HG03342 (cell line): ENCODE results near the gene GCC1.

Source experiments
- ATAC-seq: cut with Tn5 transposase; IDR thresholded peaks from one replicate; pipeline ENCODE4 v1.9.1; 2021; ENCODE audit warnings: mild to moderate bottlenecking, moderate library complexity; ENCODE audit not compliant: unreplicated experiment

The GCC1 gene, protein sequence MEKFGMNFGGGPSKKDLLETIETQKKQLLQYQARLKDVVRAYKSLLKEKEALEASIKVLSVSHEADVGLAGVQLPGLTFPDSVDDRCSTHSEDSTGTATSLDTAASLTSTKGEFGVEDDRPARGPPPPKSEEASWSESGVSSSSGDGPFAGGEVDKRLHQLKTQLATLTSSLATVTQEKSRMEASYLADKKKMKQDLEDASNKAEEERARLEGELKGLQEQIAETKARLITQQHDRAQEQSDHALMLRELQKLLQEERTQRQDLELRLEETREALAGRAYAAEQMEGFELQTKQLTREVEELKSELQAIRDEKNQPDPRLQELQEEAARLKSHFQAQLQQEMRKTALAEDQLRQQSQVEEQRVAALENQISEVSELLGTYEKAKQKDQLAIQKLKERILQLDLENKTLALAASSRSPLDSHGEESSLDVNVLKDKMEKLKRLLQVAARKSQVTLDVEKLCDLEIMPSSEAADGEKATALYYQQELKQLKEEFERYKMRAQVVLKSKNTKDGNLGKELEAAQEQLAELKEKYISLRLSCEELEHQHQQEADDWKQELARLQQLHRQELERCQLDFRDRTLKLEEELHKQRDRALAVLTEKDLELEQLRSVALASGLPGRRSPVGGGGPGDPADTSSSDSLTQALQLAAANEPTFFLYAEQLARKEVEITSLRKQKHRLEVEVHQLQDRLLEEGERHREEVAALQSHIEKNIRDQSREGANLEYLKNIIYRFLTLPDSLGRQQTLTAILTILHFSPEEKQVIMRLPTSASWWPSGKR

DNA sequence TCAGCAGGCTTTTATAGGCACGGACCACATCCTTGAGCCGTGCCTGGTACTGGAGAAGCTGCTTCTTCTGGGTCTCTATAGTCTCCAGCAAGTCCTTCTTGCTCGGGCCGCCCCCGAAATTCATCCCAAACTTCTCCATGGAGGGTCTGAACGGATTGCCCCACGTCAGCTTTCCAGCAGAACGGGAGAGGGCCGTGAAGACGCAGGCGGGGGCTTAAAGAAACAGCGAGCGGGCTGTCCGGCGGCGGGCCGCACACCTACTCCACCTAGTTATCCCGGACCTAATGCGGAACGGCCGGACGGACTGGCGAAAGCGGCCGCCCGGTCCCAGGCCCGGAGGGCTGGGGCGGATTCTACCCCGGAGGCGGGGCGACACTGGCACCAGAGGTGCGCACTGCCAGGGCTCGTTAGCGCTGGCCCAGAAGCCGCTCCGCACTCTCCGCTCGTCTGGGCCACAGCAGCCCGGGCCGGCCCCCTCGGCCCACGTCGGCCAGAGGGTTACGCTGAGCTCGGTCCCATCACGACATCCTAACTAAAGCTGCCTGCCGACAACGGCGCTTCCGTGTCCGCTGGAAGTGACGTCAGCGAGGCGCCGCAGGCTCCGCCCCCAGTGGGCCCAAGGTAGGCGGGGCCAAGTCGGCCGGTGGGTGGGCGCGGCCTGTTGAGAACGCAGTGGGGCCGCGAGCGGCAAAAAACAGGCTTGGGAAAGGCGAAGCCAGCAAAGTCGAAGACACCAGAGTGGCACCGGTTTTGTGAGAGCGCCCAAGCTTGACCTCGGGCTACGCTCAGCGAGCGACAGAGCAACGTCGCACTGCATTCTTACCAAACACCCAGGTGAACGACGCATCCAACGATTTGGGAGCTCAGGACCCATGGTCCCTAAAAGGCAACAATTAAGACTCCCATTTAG is at the start of gene GCC1:
TSS of gene GCC1 (minus strand) at position 553 of the 910 bp plus-strand sequence. CDS start at position 139, 414 bp downstream.
- peak; percentile 85 for ATAC-seq

DNA sequence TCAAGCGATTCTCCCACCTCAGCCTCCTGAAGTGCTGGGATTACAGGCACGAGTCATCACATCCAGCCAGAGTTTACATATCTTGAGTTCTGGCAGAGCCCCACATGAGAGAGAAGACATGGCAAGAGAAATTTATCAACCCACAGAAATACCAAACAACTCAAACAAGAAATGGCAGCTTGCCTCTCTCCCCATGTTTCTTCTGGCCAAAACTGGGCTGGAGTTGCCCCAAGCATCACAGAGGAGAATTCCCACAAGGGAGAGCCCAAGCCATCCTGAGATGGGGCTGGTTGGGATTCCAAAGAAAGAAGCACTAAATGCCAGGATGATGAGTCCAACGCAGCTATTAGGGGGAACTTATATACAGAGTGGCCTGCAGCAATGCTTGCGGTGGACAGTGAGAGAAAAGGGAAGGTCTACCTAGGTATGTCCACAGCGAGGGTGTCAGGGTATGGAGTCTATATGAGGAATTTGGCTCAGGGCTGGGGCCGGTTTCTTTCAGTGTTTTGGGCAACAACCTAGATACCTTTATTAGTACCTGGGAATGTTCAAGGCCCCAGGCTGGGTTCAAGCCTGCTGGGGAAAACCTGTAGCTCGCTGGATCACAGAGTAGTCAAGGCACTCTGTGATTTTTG is 47.0 kb upstream of the GCC1 start:
- no peak for ATAC-seq

DNA sequence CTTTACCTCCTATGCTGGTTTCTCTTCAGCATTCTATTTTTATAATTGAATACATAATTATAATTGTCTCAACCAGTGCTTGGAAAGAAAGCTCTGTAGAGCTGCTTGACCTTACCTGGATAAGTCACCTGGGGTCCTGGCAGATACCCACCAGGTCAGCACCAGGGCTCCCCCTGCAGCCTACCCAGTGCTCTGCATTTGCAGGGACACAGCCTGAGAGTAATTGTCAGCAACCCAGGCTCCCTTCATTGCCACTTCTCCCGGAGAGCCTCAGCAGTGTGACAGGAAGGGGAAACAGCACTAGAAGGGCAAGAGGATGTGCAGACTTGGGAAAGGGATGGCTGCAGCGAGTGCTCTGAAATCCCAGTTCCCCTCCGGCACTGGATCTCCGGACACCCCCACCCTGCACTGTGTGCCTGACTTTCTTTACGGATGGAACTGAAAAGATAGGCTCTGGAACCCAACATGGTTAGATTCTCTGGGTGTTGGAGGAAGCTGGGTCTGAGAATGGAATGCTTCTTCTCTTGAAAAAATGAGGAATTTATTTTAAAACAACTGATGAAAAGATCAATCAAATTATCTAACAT is 44.0 kb upstream of the GCC1 start:
- ATAC-seq, result peak; percentile 91

DNA sequence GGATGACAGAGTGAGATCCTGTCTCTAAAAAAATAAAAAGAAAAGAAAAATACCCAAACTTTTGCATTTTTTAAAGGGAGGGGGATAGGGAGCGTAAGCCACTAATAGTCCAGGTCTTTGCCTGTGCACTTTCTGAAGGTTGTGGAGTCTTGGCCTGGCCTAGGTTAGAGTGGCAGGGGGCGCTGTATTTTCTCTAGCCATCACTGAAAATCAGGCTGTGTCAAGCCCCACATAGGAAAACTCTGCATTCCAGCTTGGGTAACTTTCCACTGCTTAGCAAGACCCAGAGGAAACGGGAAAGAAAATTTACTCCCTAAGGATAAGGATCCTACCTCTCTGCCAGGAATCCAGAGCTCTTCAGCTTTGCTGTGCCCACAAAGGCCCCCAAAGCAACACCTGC is 43.0 kb upstream of the GCC1 start:
- ATAC-seq, result no peak

DNA sequence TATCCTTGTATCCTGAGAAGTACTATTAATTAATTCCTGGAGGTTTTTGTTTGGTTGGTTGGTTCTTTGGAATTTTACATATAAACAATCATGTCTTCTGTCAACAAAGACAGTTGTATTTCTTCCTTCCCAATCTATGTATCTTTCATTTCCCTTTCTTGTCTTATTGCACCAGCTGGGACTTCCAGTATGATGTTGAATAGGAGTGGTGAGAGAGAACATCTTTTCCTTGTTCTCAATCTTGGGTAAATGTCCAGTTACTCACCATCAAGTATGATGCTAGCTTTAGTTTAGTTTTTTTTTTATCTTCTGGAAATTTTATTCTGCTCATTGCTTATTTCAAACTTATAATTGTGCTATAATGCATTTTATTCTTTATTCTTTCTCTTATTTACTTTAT is 39.9 kb upstream of the GCC1 start:
- ATAC-seq, result no peak

DNA sequence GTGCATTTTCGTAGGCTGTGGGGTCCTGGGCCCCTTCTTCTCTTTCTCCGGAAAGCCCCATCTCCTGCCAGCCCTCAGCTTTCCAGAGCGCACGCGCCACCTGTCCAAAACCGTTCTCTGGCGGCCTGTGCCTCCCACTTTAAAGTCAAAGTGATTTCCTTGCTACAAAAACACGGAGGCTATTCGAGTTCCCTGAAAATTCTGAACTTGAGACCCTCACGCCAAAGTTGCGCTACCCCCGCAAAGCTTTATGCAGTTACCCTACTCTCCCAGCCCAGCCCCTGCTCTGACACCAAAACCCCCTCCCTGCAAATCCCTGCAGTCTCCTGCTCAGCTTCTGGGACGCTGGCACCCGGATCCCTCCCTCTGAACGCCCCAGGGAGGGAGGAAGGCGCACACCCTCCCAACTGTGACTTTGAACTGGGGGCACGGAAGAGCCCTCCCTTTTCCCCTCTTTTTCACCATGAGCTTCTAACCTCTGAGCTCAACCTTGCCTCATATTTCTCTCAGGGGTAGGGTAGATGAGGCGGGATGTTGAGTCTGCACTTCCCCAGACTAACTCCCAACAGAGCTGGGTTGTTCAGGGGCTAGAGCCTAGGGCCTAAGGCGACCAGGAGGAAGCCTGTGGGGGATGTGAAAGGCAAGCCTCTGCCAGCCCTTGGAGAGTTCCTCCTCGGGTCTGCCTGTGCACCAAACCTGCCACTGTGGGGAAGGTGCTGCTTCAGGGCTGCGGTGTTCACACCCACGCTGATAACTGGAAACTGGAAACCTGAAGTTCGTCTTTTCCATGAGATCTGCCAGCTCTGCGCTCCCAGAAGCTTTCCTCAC is 35.2 kb upstream of the GCC1 start:
- no peak for ATAC-seq

DNA sequence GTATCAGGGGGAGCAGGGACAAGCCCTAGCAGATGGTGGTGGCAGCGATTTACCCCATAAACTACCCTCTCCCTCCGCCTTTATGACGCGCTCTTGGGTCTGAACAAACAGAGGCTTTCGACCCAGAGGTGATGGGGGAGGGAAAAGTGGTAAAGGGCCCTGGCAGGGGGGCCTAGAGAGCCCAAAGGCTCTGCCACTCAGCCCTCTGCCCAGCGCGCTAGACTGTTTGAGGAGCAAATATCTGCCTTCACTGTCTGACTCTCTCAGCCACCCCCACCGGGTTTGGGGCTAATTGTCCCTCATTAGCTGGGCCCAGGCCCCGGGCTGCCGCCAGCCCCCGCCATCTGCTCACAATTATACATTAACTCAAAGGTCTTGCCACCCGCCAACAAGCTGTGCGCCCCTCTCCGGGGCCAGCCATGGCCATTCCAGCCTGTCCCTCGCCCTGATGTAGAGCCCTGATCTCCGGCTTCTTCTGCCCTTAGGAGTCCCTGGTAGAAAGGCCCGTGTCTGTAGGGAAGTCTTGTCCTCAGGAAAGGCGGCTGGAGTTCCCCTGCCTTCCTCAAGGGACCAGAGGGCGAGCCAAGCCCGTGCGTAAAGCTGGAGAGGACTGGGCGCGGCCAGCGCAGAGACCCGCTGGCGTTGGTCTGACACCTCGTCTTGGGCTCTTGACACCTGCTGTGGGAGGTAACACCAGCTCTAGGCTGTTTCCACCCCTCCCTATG is 34.4 kb upstream of the GCC1 start:
- ATAC-seq, result no peak

DNA sequence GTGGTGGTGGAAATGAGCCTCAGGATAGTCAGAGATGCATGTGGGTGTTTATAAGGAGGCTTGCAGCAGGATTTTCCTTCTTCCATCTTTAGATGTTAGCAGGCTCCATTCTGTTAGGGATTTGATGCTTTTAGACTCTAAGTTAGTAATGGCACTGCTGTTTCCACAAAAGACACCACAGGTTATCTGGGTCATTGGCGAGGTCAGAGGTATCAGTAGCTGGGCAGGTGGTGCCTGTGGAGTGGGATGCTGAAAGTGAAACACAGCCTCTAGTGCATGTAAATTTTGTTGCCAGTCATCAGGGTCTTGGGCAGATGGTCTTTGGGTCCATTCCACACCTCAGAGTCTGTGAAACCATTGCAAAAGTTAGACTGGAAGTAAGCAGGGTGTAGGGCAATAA is 33.4 kb upstream of the GCC1 start:
- no peak for ATAC-seq

DNA sequence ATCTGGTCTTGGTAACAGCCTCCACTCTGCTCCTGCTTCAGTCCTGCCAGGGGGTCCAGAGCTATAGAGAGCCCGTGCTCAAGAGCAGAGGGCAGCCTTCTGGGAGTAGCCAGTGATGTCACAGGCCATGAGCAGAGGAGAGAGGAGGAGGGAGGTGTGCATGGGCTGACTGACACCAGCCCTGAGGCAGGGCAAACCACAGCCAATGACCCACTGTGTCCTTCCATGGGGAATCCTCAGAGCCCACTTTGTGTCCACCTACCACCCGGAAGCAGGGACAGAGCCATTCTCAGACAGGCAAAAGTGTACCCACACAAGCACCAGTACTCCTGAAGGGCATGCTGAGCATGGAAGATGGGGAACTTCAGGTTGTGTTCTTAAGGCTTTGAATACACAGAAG is 32.6 kb upstream of the GCC1 start, which contains the start of gene PAX4:
TSS of gene PAX4 (minus strand) at position 101 of the 400 bp plus-strand sequence. CDS start 2,214 bp downstream, outside the sequence.
- no peak for ATAC-seq

DNA sequence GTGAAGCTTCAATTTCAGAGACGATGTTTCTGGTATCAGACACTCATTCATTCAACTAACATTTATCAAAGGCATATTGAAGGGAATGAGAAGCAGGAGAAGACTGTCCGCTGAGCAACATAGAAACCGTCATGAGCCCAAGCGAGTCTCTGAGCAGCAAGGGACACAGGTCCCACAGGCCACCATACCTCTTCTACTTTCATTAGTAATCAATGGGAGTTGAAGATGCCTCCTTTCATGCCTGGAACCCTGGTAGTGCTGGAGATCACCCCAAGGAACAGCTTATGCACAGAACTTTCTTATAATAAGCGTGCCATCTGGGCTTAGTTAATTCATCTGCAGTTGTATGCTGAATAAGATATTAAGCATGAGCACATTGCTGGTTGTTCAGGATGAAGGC is 31.3 kb upstream of the GCC1 start:
- no peak for ATAC-seq

DNA sequence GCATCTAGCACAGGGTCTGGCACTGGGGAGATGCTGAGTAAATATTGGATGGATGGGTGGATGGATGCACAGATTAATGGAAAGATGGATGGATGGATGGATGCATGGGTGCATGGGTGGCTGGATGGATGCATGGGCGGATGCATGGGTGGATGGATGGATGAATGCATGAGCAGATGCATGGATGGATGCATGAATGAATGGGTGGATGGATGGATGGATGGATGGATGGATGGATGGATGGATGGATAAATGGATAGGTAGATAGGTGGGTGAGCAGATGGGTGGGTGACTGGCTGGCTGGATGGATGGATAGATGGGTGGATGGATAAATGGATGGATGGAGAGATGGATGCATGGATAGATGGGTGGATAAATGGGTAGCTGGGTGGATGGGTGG is 26.9 kb upstream of the GCC1 start:
- ATAC-seq, result no peak

DNA sequence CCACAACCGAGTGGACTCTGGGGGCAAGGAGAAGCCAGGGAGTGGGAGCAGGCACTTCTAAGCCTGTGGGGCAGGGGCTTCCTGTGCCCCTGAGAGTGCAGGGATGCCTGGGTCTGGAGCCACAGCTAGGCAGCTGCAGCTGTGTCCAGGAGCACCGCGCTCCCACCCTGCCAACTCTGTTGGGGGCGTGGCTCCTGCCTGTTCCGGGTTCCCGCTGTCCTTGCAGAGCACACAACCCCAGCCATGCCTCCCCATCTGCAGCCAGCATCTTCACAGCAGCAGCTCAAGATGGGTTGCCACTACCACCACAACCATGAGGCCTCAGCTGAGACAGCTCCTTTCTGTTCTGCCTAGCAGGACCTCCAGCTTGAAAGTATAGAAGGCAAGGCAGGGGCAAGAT is 23.9 kb upstream of the GCC1 start:
- ATAC-seq, result no peak

DNA sequence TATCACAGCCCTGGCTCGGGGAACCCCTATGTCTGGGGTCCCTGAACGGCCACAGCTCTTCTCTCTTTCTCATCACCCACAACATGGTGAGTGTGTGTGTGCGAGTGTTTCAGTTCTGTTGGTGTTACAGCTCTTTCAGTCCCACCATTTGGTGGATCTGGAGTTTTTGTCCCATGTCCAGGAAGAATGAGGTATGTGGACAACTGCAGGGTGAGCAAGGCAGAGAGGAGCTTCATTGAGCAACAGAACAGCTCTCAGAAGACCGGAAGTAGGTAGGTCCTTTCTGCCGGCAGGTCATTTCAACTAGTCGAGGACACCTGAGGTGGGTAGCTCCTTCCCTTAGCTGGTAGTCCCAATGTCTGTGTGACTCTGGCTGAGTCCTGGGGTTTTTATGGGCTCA is 23.1 kb upstream of the GCC1 start:
- ATAC-seq, result no peak

DNA sequence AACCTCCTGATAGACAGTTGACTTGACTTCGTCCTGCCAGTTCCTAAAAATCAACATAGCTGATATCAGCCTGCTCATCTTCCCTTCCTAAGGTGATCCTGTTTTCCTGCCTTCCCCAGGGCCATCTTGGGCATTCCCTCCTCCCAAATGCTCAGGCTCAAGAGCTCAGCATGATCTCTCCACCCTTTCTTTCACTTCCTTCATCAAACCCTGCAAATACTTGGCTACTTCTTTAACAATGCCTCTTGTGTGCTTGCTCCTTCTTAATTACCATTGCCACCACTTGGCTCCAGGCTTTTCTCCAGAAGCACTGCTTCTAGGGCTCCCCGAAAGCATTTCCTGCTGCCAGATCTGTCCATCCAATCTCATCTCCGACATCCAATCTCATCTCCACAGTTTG is 15.5 kb upstream of the GCC1 start:
- ATAC-seq, result no peak

DNA sequence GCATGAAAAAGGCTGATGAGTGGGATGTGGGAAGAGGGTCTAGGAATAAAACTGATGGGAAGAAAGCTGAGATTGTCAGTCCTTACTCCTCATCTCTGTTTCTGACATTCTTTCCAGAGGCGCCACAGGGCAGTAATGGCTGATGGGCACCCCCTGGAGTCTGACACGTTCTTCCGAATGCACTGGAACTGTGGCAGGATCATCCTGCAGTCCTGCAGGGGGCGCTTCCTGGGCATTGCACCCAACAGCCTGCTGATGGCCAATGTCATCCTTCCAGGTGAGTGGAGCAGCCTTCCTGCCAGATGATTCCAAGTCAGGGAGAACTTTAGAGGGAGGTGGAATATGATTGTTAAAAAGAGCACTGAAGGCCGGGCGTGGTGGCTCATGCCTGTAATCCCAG is 12.9 kb upstream of the GCC1 start:
- no peak for ATAC-seq

DNA sequence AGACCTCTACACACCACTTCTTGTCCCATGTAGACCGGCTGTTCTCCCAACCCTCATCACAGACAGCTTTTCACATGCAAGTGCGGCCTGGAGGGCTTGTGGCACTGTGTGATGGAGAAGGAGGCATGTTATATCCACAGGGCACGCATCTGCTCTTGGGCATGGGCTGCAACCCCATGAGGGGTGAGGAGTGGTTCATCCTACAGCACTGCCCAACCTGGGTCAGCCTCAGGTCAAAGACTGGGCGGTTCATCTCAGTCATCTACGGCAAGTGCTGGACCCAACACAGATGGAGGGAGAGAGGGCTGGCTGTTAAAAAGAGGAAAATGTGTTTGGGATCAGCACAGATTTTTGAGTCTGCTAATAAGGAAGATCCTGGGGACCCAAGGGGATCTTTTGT is 10.3 kb upstream of the GCC1 start:
- ATAC-seq, result no peak

DNA sequence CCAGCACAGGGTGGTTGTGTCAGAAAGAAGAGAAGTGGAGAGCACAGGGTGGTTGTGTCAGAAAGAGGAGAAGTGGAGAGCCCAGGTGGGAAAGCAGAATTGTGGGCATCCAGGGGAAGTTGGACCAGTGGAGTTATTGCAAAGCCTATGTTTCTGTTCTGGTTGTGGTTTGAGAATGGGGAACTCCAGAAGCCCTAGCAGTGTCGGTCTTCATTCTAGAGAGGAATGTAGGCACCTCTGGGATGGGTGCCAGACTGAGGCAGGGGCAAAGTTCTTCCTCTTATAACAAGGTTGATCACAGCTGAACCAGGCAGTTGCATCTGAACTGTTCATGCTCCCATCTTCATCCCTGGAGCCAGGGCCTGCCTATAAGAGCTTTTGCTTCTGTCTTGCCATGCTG is 9.1 kb upstream of the GCC1 start:
- ATAC-seq, result no peak

DNA sequence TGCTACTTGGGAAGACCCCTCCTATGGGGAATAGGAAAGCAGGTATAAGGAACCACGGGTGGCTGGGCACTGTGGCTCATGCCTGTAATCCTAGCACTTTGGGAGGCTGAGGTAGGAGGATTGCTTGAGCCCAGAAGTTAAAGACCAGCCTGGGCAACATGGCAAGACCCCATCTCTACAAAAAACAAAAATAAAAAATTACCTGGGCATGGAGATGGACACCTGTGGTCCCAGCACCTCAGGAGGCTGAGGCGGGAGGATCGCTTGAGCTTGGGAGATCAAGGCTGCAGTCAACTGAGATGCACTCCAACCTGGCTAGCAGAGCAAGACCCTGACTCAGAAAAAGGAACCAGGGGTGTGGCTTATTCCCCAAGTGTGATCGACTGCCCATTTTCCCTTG is 7.2 kb upstream of the GCC1 start:
- ATAC-seq, result no peak

DNA sequence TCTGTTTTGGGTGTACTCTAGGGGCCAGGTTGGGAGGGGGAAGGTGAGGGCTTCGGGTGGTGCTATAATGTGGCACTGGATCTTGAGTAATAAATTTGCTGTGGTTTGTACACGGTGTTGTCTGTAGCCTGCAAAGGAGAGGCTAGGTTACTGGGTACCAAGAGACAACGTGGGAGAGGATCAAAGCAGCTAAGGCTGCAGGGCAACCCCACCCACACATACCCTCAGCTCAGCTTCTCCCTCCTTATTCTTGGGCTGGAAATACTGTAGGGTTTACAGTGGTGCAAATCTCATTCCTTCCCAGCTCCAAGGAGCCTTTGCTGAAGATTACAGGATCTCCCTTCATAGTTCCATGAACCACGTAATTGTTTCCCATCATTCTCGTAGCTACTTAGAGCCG is 6.2 kb upstream of the GCC1 start:
- ATAC-seq, result no peak
